Measurements from ENCODE around the gene TRPV4. TPM values are rescaled to one million over a fixed set of nuclear protein-coding genes. Genes with fewer than 3 reads are reported as not detected.

Gene TRPV4
- total and polyA plus RNA-seq, 10 of the 15 experiments (the other 5 are each of a cell fraction or from before 2014, with no cell fraction given), result not detected

- no peaks in the 10 kb centered on the region for H3K79me2 ChIP-seq (ENCODE audit: control insufficient read depth, insufficient read depth, low read length)
- H3K9ac ChIP-seq (ENCODE audit: control insufficient read depth, insufficient read depth, low read length), result no peak overlapping the region
- H3K4me2 ChIP-seq (ENCODE audit: control insufficient read depth, insufficient read depth), result no peak overlapping the region
- RAD21 ChIA-PET (ENCODE audit: unreplicated experiment), result no interaction called here
- H3K4me3 ChIP-seq, result no peak overlapping the region
- SMC1A ChIA-PET (ENCODE audit: uncharacterized antibody, unreplicated experiment), result no interaction called here
- H3K36me3 ChIP-seq (ENCODE audit: control insufficient read depth in 2 of 2, insufficient read depth in 2 of 2, low read length in 1 of 2), result no peaks in the 10 kb centered on the region
- in situ Hi-C loops (cut with MboI) (no loop called here), intact Hi-C loops (cut with micrococcal nuclease; ENCODE audit: unreplicated experiment) (no loop called here)
- WGBS (ENCODE audit: insufficient coverage, insufficient replicate concordance, low lambda C conversion rate, missing lambda C conversion rate), result 0% methylated on average over 1 of the region's 1 CpG
- ATAC-seq, result no peak
- H4K20me1 ChIP-seq (ENCODE audit: control insufficient read depth, insufficient read depth), result no peaks in the 10 kb centered on the region
- H3K4me1 ChIP-seq (ENCODE audit: control insufficient read depth, insufficient read depth, low read length), result no peaks in the 10 kb centered on the region
- H2AFZ ChIP-seq (ENCODE audit: control insufficient read depth, low read depth, low read length), result no peak overlapping the region
- no peak overlapping the region for H3K27ac ChIP-seq (ENCODE audit: control insufficient read depth, insufficient read depth)
- POLR2A ChIA-PET, result no interaction called here
- no peaks in the 10 kb centered on the region; a peak in 3 of 4 replicates for H3K27me3 ChIP-seq (replicated peaks in 1 of 2; ENCODE audit: control insufficient read depth in 2 of 2, insufficient read depth in 2 of 2, low read length in 1 of 2)
- CTCF ChIA-PET, result no interaction called here
- H3K9me3 ChIP-seq (replicated peaks; ENCODE audit: control insufficient read depth, insufficient read depth, low read length), result no peaks in the 10 kb centered on the region
- no peak for DNase-seq (ENCODE audit: low read depth, low spot score)
- no peak for FAIRE-seq
- BruUV-seq (replicated peaks), result no TSS peak
- TF ChIP-seq KAT2A (conservative IDR thresholded peaks at IDR 0.05; ENCODE audit: control insufficient read depth, low read depth, low read length) (no peak), ZNF622 (IDR thresholded peaks at IDR 0.05) (no peak), IKZF1 (conservative IDR thresholded peaks at IDR 0.05) (no peak), ZNF592 (IDR thresholded peaks at IDR 0.05) (no peak), POU2F2 (IDR thresholded peaks at IDR 0.05; ENCODE audit: borderline replicate concordance, low read depth, low read length) (no peak), ZZZ3 (IDR thresholded peaks at IDR 0.05; ENCODE audit: control insufficient read depth, insufficient read length, low read depth) (no peak), RUNX3 (IDR thresholded peaks at IDR 0.05; ENCODE audit: low read length) (no peak), EGR1 (IDR thresholded peaks at IDR 0.05; ENCODE audit: borderline replicate concordance in 1 of 2, low read depth in 2 of 2, low read length in 2 of 2) (no peak), HCFC1 (IDR thresholded peaks at IDR 0.05; ENCODE audit: low read length) (no peak), ZBTB33 (IDR thresholded peaks at IDR 0.05) (no peak), IRF5 (IDR thresholded peaks at IDR 0.05; ENCODE audit: borderline replicate concordance) (no peak), RB1 (IDR thresholded peaks at IDR 0.05; ENCODE audit: borderline replicate concordance) (no peak), HSF1 (IDR thresholded peaks at IDR 0.05; ENCODE audit: low read depth, low read length) (no peak), ZBED1 (IDR thresholded peaks at IDR 0.05; ENCODE audit: borderline replicate concordance) (no peak), CHD4 (IDR thresholded peaks at IDR 0.05) (no peak), SREBF1 (IDR thresholded peaks at IDR 0.05; ENCODE audit: low read length) (no peak)
Observed at GRCh38 chr12:109737126-109737525, 96.1 kb downstream of the TRPV4 start.

All from GM12878 (cell line).